GM21529 (cell line): Measurements from ENCODE around the gene BCAS3.

Source experiments
- ATAC-seq: cut with Tn5 transposase; IDR thresholded peaks from one replicate; pipeline ENCODE4 v1.9.1; 2021; ENCODE audit not compliant: unreplicated experiment

The BCAS3 gene

DNA sequence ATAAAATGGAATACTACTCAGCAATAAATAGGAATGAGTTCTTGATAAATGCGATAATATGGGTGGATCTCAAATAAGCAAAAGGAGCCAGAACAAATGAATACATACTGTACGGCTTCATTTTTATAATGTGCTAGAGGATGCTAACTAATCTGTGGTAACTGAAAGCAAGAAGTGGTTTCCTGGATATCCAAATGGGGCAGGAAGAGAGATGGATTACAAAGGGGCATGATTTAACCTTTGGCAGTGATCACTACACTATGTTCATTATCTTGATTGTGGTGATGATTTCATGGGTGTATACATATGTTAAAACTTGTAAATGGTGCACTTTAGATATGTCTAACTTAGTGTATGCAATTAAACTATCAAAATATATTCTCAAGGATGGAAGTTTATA lies 499.7 kb downstream of the BCAS3 start:
- no peak for ATAC-seq

DNA sequence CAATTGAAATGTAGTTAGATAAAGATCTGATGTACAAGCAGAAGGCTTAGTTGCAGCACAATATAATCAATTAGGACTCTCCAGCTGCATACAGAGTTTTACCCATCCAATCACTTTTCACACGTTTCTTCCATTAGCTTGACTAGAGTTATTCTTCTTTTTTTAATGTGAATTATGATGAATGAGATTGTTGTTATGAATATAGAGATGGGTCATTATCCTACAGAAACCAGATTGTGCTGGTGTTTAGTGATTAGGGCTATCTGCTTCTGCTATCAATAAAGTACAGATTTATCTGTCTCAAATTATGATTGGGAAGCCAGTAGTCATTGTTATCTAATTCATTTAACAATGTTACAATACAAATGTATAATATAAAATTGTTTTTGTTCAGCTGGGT lies 500.6 kb downstream of the BCAS3 start:
- ATAC-seq = no peak

DNA sequence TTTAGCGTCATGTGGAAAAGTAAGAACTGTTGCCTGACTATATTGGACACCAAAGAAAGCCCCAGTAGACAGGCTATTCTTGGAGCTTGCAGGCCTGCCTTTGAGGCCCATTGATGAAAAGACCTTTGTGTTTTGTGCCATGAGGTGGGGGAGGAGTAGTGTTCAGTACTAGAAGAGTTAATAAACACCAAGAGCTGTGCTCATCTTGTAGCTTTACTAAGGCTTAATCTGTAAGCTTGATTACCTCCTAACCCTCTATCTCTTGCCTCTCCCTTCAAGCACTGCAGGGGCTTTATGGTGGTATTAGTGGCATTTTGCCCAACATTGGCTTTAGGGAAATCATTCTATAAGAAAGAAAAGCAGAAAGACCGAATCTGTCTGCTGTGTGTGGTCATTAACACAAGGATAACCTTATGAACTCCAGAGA lies 501.7 kb downstream of the BCAS3 start:
- no peak for ATAC-seq

DNA sequence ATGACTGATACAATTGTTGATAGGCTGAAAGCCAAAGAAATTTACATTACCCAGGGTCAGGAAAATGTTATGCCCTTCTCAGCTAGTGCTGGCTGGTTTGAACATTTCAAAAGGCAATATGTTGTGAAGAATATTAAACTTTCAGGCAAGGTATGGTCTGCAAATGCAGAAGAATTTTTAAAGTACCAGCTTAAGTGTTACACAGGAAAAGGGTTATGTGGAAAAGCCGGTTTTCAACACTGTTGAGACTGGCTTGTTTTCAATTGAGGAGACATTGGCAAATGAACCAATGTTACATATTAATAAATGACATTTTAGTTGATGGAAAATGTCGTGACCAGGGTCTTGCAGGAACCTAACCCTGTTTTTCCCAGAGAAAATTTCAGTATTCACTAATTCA lies 506.1 kb downstream of the BCAS3 start:
- ATAC-seq = no peak

DNA sequence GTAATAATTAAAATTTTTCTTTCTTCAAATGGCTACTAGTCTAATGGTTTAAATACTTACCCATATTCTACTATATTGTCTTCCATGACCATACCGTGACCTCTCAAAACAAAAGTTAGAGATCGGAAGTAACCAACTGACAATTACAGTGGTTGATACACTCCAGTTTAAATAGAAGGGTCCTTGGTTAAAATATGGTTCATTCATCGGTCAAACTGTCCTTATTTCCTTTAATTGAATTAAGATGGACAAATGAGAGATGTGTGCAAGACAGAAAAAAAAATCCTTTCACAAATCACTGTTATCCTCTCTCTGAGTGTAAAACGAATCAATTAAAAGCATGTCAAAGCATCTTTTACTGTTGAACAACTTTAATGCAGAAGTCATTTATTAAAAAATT lies 507.7 kb downstream of the BCAS3 start:
- ATAC-seq = no peak

DNA sequence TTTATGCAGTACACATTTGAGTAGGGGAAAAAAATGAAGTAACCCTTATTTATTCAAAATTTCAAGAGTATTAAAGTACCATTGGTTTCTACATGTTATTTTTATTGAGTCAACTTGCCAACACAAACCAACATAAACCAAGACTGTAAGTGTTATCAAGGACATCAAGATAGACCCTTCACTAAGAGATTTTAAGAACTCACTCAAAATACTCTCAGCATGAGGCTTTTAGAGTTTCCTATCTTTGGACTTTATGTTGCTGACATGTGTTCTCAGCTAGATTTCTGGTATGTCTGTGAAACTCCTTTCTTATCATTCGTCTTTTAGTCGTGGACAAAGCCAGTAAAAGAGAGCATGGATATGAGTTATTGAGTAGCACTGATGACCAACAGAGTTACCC lies 509.4 kb downstream of the BCAS3 start:
- no peak for ATAC-seq

DNA sequence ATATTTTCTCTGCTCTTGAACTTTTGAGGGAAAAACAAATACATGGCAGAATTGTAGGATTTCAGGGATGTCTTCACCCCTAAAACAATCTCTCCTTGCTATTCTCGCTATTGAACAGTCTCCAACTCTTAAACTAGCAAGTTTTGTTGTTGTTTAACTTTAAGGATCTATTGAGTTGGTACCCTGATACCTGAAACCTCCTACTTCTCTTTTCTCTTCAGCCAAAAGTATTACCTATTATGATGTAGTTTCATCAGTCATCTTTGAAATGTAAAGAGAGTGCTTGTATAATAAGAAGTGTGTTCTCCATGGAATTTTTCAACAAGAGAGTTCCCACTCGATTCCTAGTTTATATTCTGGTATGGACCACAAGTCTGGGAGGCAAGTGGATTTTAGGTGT lies 510.4 kb downstream of the BCAS3 start:
- ATAC-seq = no peak

DNA sequence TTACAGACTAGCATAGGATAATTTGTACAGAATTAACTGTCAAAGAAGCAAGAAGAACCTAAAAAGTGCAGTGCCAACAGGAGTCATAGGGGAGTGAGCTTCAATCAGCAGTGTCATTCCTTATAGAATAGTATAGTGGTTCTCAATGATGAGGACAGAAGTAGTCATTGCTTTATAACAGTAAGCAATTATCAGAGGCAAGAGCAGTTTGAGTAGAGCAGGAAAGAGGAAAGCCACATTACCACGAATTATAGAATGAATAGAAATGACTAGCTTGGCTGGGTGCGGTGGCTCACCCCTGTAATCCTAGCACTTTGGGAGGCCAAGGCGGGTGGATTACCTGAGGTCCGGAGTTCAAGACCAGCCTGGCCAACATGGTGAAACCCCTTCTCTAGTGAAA lies 512.3 kb downstream of the BCAS3 start:
- ATAC-seq = no peak

DNA sequence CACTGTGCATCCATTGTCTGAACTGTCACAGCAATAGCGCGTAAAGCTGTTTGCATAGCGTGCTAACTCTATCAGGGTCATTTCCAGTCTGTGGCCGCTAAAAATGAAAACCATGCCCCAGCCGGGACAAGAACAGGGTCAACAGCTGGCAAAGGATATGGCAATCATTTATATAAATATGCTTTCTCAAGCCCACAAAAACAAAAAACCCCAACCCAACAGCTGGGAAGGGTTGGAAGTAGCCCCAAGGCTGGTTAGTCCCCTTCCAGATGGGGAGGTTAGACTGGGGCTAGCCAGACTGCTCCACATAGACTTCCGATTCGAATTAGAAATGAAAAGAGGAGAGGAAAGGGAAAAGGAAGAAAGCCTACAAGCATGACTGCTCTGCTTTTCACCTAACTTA lies 518.7 kb downstream of the BCAS3 start:
- no peak for ATAC-seq

DNA sequence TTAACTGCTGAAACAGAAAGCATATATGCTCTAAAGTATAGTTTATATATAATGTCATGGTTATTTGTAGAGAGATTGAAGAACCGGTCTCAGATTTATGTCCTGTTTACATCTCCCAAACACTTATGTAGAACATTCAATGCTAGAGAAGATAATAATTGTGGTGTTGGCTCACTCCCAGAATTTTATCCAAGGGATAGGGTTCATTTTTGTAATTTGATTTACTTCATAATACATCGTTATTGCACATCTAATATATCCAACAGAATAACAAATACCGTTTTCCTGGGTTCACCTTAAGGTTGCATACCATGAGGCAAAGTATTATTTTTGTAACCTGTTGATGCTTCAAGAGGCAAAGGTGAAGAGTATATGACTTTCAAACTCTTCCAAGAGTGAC lies 519.1 kb downstream of the BCAS3 start:
- no peak for ATAC-seq

DNA sequence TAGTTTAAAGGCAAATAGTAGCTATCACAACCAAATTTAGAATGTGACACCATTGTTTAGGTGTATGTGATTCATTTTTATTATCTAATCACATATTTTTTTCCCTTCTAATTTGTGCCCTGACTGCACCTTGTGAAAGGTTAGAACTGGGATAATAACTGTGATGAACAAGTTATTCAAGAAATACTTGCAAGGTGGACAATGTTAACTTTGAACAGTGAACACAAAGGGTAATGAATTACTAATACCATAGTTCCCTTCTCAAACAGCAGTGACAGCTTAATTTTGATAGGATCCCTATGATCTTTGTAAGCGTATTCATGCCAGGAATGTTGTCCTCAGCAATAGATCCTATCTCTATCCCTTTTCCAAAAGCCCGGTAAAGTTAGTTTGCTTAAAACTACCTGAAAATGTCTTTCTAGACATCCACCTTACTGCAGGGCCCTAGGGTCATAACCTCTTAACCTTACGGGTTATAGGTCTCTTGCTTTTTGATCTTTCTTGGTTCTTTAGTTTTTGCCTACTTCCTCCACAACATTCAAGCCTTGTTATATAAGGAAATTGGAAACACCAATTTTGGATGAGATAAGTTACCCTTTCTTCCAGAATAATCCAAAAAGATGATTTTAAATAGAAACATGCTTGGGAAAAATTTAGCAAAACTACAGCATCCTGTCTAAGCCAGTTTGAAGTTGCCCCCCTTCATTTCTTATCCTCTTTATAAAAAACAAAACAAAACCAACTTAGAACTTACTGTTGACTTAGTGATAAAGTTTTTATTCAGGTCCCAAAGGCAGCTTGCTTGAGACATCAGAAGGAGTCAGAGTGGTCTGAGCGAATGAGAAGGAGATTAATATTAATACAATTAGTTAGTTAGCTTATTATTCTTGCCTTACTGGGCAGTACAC lies 522.0 kb downstream of the BCAS3 start:
- no peak for ATAC-seq

DNA sequence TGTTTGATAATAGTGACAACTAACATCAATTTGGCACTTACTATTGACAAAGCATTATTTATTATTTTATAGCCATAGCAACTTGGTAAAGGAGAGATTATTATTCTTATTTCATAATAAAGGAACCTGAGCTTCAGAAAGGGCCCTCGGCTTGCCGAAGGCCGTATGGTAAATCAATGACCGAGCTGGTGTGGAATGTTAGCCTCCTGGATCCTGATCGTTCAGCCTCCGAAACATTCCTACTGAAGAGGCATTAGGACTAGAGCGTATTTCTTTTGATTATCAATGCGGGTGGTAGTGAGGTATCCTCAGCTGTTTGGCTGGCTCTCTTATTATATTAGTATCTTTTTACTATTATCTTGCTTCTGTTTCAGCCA lies 522.7 kb downstream of the BCAS3 start:
- no peak for ATAC-seq

DNA sequence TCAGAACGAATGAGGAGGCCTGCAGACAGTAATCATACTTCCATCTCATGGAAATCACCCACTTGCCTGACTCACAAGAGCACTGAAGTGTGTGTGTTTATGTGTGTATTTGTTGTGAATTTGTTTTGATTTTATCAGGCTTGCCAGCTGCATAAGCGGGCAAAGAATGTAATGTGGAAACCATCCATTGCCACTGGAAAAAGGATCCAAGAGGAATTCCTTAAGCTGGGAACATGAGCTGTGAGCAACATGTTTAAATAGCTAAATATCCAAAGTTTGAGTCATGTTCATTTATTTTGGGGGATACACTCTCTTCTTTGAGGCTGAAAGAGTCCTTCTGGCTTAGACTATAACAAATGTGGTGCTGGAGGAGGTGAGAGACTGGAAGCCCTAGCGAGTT lies 523.6 kb downstream of the BCAS3 start:
- ATAC-seq = no peak

DNA sequence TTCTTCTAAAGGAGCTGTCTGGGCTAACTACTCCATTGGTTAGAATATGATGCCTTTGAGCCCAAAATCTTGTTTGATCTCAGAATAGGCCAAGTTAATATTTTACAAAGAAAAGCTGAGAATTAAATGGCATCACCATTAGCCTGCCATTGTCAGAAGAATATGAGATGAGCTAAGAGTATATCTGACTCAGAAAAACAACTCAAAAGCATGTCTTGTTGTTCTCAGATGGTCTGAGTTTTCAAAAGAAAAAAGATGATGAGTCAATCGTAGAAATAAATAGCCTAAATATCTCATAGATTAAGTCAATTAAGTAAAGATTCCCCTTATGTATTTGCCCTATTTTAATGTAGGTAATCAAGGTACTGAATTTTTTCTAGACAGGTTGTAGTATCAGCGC lies 524.9 kb downstream of the BCAS3 start:
- no peak for ATAC-seq

DNA sequence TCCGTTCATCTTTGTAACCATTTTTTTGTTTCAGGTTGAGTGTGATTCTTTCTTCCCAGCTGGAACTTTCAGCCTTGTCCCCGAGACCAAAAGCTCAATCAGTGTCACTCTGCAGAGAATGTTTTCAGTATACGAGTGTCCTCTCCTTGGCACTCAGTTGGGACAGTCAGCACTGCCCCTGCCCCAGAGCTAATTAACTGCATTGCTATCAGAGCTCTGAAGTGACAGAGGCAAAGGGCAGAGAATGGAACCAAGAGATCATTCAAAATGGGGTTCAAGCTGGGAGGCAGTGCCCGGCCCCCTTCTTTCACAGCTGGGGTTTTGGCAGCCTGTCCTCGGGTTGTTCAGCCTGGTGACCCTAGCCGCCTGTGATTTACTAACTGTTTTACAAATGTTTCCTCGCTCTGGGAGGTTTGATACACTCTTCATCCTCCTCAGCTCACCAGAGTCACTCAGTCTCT lies 526.0 kb downstream of the BCAS3 start:
- no peak for ATAC-seq

DNA sequence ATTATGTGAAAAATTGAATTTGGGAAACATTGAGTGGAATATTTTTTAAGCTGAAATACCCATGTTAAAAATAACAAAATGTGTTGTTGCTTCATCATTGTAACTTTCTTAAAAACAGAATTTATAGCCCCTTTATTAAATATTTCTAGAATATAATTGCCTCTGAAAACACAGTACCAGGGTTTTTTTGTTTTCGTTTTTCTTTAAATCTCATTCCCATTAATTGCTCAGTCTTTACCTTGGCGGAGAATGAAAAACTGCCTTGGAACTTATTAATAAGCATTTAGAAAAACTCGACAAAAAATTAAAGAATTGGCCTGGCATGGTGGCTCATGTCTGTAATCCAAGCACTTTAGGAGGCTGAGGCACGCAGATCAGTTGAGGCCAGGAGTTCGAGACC lies 526.8 kb downstream of the BCAS3 start:
- no peak for ATAC-seq

DNA sequence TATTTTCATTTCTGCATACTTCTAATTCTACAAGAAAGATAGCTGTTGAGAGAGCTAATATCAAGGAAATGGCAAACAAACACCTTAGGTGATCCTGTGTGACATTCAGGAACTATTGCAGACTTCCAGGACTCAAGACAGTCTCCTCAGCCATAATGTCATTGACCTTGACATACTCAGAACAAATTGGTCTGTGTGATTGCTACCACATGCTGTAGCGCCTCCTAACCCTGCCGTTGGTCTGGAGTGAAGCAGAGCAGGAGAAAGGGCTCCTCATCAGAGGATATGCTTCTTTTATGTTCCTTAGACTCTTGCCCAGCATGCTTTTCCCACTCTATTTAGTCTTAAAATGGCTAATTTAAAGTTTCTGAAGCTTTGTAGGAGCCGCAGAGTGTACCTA lies 527.8 kb downstream of the BCAS3 start:
- ATAC-seq = no peak

DNA sequence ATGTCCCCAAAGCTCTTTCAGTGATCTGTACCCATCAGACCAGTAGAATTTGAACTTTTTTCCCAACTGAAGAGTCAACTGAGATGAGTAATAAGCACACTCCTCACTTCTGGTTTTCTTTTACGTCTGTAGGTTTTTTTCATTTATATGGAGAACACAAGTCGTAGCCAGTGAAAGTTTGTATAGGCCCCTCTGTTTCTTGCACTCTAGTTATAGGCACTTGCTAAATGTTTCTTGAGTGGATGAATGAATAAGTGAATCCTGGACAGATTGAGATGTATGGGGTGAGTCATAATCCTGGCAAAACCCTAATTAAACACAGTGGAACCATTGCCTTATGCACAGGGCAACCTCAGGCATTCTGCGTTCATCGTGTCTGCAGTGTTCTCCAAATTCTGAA lies 528.3 kb downstream of the BCAS3 start:
- ATAC-seq = no peak

DNA sequence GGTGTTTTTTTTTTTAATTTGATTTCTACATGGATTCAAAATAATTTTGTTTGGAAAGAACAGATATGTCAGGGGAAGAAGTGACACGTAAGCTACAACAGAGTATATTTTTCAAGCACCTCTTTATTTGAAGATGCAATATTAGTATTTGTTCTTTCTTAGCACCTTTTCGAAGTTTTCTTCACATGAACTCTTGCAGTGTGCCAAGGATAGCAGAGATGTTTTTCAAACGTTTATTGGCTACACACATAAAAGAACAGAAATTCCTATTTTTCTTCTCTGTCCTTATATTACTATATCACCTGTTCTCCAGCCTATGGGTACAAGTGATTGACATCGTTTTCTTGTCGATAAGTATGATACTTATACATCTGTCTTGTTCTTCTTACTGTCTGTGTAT lies 529.3 kb downstream of the BCAS3 start:
- no peak for ATAC-seq

DNA sequence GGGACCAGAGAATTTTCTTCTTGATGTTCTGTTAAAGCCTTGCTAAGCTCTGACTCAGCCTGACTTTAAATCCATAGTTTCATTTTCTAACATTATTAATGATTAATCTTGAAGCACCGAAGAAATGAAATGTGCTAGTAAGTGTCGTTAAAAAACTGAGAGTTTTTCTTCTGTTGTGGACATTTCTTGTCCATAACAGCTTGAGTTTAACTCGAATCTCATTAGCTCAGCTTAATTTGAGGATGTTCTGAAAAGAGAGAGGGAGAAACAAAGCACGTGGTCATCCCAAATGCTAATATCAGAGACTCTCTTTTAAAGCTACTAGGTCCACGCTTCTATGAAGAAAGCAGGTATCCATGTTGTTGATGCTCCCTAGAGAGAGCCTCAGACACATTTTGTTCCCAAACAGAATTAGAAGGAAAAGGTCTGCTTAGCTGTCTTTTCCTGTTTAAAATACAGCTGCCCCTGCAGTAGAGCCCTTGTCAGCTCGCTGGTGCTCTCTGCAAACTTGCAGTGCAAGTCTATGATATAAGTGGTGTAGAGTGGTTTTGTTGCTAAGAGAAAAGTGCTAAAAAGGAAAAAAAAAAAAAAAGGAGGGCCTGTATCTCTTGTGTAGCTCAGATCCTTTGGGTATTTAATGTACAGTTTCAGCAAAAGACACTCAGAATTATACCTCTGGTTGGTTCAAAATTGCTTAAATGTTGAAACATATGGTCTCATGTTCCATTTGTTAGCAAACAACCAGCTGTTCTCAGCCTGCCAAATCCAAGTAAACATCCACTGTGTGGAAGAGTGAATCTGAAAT lies 530.9 kb downstream of the BCAS3 start:
- ATAC-seq = no peak

DNA sequence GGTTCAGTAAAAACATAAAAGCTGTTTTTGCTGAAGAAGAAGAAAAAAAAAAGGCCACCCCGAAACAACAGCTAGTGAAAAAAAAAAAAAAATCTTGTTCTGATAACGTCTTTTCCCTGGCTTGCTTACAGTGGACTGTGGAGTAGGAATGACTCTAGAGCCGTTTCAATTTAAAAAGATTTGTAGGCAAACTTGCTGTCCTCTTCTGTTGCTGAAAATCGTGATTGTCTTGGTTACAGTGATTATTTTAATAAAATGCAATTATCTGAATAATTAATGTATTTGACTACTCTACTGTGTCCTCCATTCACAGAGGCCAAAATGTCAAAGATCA lies 531.4 kb downstream of the BCAS3 start:
- ATAC-seq = no peak

DNA sequence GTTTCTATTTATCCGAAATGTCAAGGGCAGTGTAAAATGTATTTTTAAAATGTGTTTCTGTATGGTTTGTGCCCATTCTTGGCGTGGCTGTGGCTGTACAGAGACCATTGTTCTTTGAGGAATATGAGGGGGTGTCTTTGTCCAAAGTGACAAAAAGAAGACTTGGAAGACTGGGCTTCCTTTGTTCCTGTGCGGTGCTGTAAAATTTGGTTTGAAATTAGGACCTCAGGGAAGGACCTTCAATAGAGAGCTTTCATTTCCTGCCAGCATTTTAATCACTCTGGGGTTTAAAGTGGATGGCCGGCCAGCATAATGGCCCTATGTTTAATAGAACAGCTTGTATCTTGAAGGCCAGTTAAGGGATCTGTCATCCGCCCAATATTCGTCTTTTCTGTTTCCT lies 531.9 kb downstream of the BCAS3 start:
- ATAC-seq = no peak
